SHP77 treated with DMSO at 0.1 percent for 48 hours (cell line): ENCODE results near the gene GMDS.

Experiments
- DNase-seq: peaks from one replicate; lab custom pipeline; 2025; lab: John Stamatoyannopoulos, UW

GMDS gene

GRCh38 chr6:1601158-1602048 lies 644.0 kb downstream of the GMDS start:
- DNase-seq = no peak

GRCh38 chr6:1600764-1601157 lies 644.6 kb downstream of the GMDS start:
- DNase-seq = no peak

GRCh38 chr6:1600063-1600763 lies 645.2 kb downstream of the GMDS start:
- no peak for DNase-seq

GRCh38 chr6:1599469-1599868 lies 645.9 kb downstream of the GMDS start:
- DNase-seq = no peak

GRCh38 chr6:1598886-1599285 lies 646.5 kb downstream of the GMDS start:
- no peak for DNase-seq

- no peak for DNase-seq
Observed at GRCh38 chr6:1598433-1598832, 647.0 kb downstream of the GMDS start.

- DNase-seq = no peak
Observed at GRCh38 chr6:1597924-1598323, 647.5 kb downstream of the GMDS start.

- DNase-seq = no peak
Observed at GRCh38 chr6:1597121-1597744, 648.2 kb downstream of the GMDS start.

GRCh38 chr6:1596088-1596852 lies 649.1 kb downstream of the GMDS start:
- no peak for DNase-seq

- no peak for DNase-seq
Observed at GRCh38 chr6:1595271-1596087, 649.9 kb downstream of the GMDS start.

- DNase-seq = no peak
Observed at GRCh38 chr6:1594445-1595200, 650.8 kb downstream of the GMDS start.

- no peak for DNase-seq
Observed at GRCh38 chr6:1593958-1594314, 651.5 kb downstream of the GMDS start.

- DNase-seq = no peak
Observed at GRCh38 chr6:1593286-1593957, 652.0 kb downstream of the GMDS start.

- no peak for DNase-seq
Observed at GRCh38 chr6:1592852-1593251, 652.6 kb downstream of the GMDS start.

GRCh38 chr6:1591926-1592325 lies 653.5 kb downstream of the GMDS start:
- no peak for DNase-seq

- DNase-seq = no peak
Observed at GRCh38 chr6:1591243-1591642, 654.2 kb downstream of the GMDS start.

- DNase-seq = no peak
Observed at GRCh38 chr6:1590580-1590979, 654.8 kb downstream of the GMDS start.

- no peak for DNase-seq
Observed at GRCh38 chr6:1589208-1589607, 656.2 kb downstream of the GMDS start.

GRCh38 chr6:1587977-1588376 lies 657.4 kb downstream of the GMDS start:
- DNase-seq = no peak

- DNase-seq = no peak
Observed at GRCh38 chr6:1587546-1587945, 657.9 kb downstream of the GMDS start.
